NT2/D1 (cell line): Measurements from ENCODE around the gene CP.

Experiments
- YY1 ChIP-seq: IDR thresholded peaks from 2 replicates; pipeline ENCODE4 v1.6.1; 2011; ENCODE audit not compliant: insufficient read length, insufficient read depth
- ZNF274 ChIP-seq: IDR thresholded peaks from 2 replicates; pipeline ENCODE4 v1.6.1; 2011; ENCODE audit warnings: mild to moderate bottlenecking, low read depth, low read length

DNA sequence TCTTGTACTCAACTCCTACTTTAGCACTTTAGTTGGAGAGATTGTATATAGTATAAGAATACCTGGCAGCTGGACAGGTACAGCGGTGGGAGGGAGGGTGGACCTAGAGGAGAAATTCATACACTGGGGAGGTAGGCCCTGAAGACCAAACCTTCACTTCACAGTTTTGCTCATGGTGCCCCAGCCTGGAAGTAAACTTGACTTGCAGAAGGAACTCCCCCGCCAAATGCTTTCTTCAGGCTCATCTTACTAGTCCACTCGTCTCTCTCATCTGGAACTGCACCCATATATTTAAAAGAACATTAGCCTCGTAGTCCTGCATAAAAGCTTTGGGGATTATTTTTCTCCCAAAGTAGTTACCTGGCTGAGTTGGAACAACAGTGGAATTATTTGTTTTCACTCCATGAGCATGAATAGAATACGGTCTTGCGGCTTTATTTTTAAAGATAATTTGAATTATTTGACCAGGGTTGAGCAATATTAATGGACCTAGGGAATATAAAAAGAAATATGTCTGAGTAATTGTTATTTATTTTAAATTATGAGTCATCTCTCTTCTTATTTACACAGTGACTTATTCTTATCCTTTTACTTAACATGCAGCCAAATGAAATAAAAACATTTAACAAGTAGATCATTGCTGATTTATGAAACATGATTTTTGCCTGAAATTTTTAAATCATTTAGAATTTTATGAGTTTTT, 25.5 kb upstream of the CP start:
- TF ChIP-seq ZNF274 (no peak), YY1 (no peak)
